A673 (cell line): ENCODE measurements around the gene SMIM21.

Source experiments
- EZH2 ChIP-seq: fragments of 200-600 bp; sonication (generic); IDR thresholded peaks from 2 replicates; pipeline ENCODE4 v1.6.1; 2017; ENCODE audit warnings: borderline replicate concordance, low read depth, mild to moderate bottlenecking, mixed read lengths, antibody characterized with exemption, low read length; ENCODE audit not compliant: poor library complexity, severe bottlenecking
- TF ChIP-seq, protein P1 (sequence below): fragments of 300-800, 200-600 bp; sonication (generic); conservative IDR thresholded peaks from 2 replicates; pipeline ENCODE4 v1.5.1; 2017; ENCODE audit warnings: low read depth, mild to moderate bottlenecking, antibody characterized with exemption, low read length, moderate library complexity, mixed read lengths

GRCh38 chr18:75377258-75377657 lies 50.2 kb downstream of the SMIM21 start:
- TF ChIP-seq, protein P1, sequence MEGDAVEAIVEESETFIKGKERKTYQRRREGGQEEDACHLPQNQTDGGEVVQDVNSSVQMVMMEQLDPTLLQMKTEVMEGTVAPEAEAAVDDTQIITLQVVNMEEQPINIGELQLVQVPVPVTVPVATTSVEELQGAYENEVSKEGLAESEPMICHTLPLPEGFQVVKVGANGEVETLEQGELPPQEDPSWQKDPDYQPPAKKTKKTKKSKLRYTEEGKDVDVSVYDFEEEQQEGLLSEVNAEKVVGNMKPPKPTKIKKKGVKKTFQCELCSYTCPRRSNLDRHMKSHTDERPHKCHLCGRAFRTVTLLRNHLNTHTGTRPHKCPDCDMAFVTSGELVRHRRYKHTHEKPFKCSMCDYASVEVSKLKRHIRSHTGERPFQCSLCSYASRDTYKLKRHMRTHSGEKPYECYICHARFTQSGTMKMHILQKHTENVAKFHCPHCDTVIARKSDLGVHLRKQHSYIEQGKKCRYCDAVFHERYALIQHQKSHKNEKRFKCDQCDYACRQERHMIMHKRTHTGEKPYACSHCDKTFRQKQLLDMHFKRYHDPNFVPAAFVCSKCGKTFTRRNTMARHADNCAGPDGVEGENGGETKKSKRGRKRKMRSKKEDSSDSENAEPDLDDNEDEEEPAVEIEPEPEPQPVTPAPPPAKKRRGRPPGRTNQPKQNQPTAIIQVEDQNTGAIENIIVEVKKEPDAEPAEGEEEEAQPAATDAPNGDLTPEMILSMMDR = no peak
- no peak for TF ChIP-seq EZH2
